Psoas muscle (tissue), 8 donors: ENCODE measurements around the gene SCN5A. TPM values are rescaled to one million over a fixed set of nuclear protein-coding genes. Genes with fewer than 3 reads are reported as not detected.

Source experiments
- ATAC-seq, 4 donors: fragments of 200-7000 bp; cut with Tn5 transposase; one replicate each; pipeline ENCODE4 v1.9.1; 2020; ENCODE audit warnings: moderate library complexity in 3 of 4, mild to moderate bottlenecking in 2 of 4
- DNase-seq, 2 donors: peaks; one replicate each; pipeline ENCODE4 v3.0.0-alpha.2; 2020
- H3K27ac ChIP-seq: fragments of 200-600 bp; one replicate; pipeline ENCODE4 v1.8.0; 2022
- H3K27me3 ChIP-seq, 3 donors: fragments of 200-600 bp in 1 of 3; one replicate each; pipeline versions ENCODE4 v1.6.1 to v1.8.0; 2013 to 2022; ENCODE audit warnings: low read length in 2 of 3, mild to moderate bottlenecking in 2 of 3, moderate library complexity in 1 of 3; ENCODE audit not compliant: insufficient read depth in 3 of 3
- H3K36me3 ChIP-seq, 2 donors: fragments of 200-600 bp in 1 of 2; one replicate each; pipeline versions ENCODE4 v1.6.1 to v1.8.0; 2013 to 2022; ENCODE audit warnings: low read depth in 1 of 2, mild to moderate bottlenecking in 1 of 2, moderate library complexity in 1 of 2; ENCODE audit not compliant: insufficient read depth in 1 of 2
- H3K4me1 ChIP-seq: fragments of 200-600 bp; one replicate; pipeline ENCODE4 v1.8.0; 2022
- H3K4me3 ChIP-seq: fragments of 200-600 bp; one replicate; pipeline ENCODE4 v1.8.0; 2022; ENCODE audit warnings: mild to moderate bottlenecking
- H3K9me3 ChIP-seq: fragments of 200-600 bp; one replicate; pipeline ENCODE4 v1.8.0; 2022
- CTCF ChIP-seq: fragments of 200-600 bp; IDR thresholded peaks from one replicate; pipeline ENCODE4 v1.8.0; 2022; ENCODE audit warnings: antibody characterized with exemption
- WGBS, 3 donors: extraction: QIAGEN DNeasy Blood & Tissue Kit; methylation state at CpG; one replicate each; pipeline versions ENCODE4 v1.1.6 to v1.1.7; 2013; 5-methylcytosine and 5-hydroxymethylcytosine counted together
- intact Hi-C, 2 donors: fragments of 100-400 bp; cut with DNase I; formaldehyde crosslinking; loops; one replicate each; pipeline versions ENCODE4 v1.11.0 to v1.14.2; 2022
- polyA plus RNA-seq, 3 donors: library from polyadenylated mRNA; stranded (reverse); fragments of 200-250 nt; gene quantifications; one replicate each; pipeline ENCODE4 v1.2.3, GENCODE V29; 2013
- total RNA-seq, 4 donors: library from RNA; stranded (reverse); fragmentation: NEBNext Ultra II Directional in 2 of 4; extraction: Animal tissue kit (Norgen Biotek cat#: 25700) in 2 of 4; gene quantifications; one replicate each; pipeline versions ENCODE4 v1.2.1 to v1.2.4, GENCODE V29; 2021 to 2023
- donor health status: healthy with polysubstance abuse.
- donor health status: DM: no; HTN: no; CAD: no; lungs with moderate emphysema.
- donor health status: Bipolar disorder and iron deficiency.
- donor health status: healthy.
- donor health status: DM: yes; HTN: yes; CAD: no.
- donor health status: DM: no; HTN: no; CAD: no.
- donor health status: DM: no; HTN: no; CAD: no.
- donor health status: DM: yes; HTN: yes; CAD: no.

Gene SCN5A
- total and polyA plus RNA-seq, 7 donors, result 0.17 to 34.2 (median 5.7) TPM

- Histone ChIP-seq H3K27ac (no peak overlapping the region), H3K27me3 (peaks cover 0 to 7% (median 5%) of the 10 kb centered on the region in 3 donors), H3K4me3 (no peak overlapping the region), H3K36me3 (no peaks in the 10 kb centered on the region), H3K9me3 (no peaks in the 10 kb centered on the region), H3K4me1 (no peaks in the 10 kb centered on the region)
- WGBS, 3 donors, result 88 to 95% (median 91%) methylated on average over 2 of the region's 2 CpGs
- intact Hi-C loops, result no loop called here
- ATAC-seq (no peak), DNase-seq (no peak)
- no peak for TF ChIP-seq CTCF
Measured at GRCh38 chr3:38638354-38638753, 11.1 kb downstream of the SCN5A start.

GRCh38 chr3:38637906-38638305 lies 11.6 kb downstream of the SCN5A start:
- Histone ChIP-seq H3K4me3 (no peak overlapping the region), H3K27ac (no peak overlapping the region), H3K4me1 (no peaks in the 10 kb centered on the region), H3K9me3 (no peaks in the 10 kb centered on the region), H3K36me3 (no peaks in the 10 kb centered on the region), H3K27me3 (peaks cover 0 to 11% (median 5%) of the 10 kb centered on the region in 3 donors)
- DNase-seq, result no peak
- no peak for ATAC-seq
- intact Hi-C loops, result no loop called here
- no peak for TF ChIP-seq CTCF
- 63 to 65% (median 65%) methylated on average over 5 of the region's 5 CpGs for WGBS, 3 donors

- DNase-seq (no peak), ATAC-seq (no peak)
- WGBS, 3 donors, result 70 to 80% (median 72%) methylated on average over 6 of the region's 6 CpGs
- intact Hi-C loops, result no loop called here
- Histone ChIP-seq H3K4me1 (no peaks in the 10 kb centered on the region), H3K4me3 (no peak overlapping the region), H3K27ac (no peak overlapping the region), H3K27me3 (peaks cover 0 to 13% (median 9%) of the 10 kb centered on the region in 3 donors), H3K36me3 (no peaks in the 10 kb centered on the region), H3K9me3 (no peaks in the 10 kb centered on the region)
- no peak for TF ChIP-seq CTCF
Measured at GRCh38 chr3:38636881-38637280, 12.6 kb downstream of the SCN5A start.

GRCh38 chr3:38636464-38636863 lies 13.0 kb downstream of the SCN5A start:
- Histone ChIP-seq H3K4me1 (no peaks in the 10 kb centered on the region), H3K27ac (no peak overlapping the region), H3K27me3 (peaks cover 0 to 13% (median 9%) of the 10 kb centered on the region in 3 donors), H3K4me3 (no peak overlapping the region), H3K9me3 (no peaks in the 10 kb centered on the region), H3K36me3 (no peaks in the 10 kb centered on the region)
- intact Hi-C loops, result no loop called here
- WGBS, 3 donors, result 69 to 75% (median 70%) methylated on average over 7 of the region's 7 CpGs
- ATAC-seq (no peak), DNase-seq (no peak)
- TF ChIP-seq CTCF, result no peak

GRCh38 chr3:38634111-38634510 lies 15.4 kb downstream of the SCN5A start:
- Histone ChIP-seq H3K9me3 (no peaks in the 10 kb centered on the region), H3K4me1 (no peaks in the 10 kb centered on the region), H3K27me3 (peaks cover 0 to 13% (median 9%) of the 10 kb centered on the region in 3 donors), H3K4me3 (no peak overlapping the region), H3K27ac (no peak overlapping the region), H3K36me3 (no peaks in the 10 kb centered on the region)
- 16 to 20% (median 17%) methylated on average over 11 of the region's 11 CpGs for WGBS, 3 donors
- intact Hi-C loops, result loop anchor here in 1 of 2 donors (5.0 kb wide), 1 partner anchor 92 kb away; no protein-coding TSS in a partner anchor
- ATAC-seq, result peak; percentile 38 to 93 (median 89)
- DNase-seq, result peak; percentile 39 to 58
- TF ChIP-seq CTCF, result no peak
